Cardiac fibroblast (primary cell): ENCODE results near the gene TREML1.
A peak's percentile ranks its signal among the peaks of the same experiment; 100 is the strongest.

Source experiments
- DNase-seq, 2 donors: peaks; one replicate each; pipeline versions ENCODE4 v3.0.0 to v3.0.0-alpha.2; 2010; ENCODE audit warnings: low read depth in 2 of 2
- H3K4me3 ChIP-seq, 2 donors: replicated peaks in 1 of 2; 1 replicate in 1 of 2; 2 replicates in 1 of 2; pipeline ENCODE4 v1.5.1; 2011; ENCODE audit warnings: low read depth in 2 of 2, low read length in 2 of 2, mild to moderate bottlenecking in 2 of 2, moderate library complexity in 1 of 2
- TF ChIP-seq, protein P1 (sequence below): IDR thresholded peaks from one replicate; pipeline ENCODE4 v1.5.1; 2011; ENCODE audit warnings: low read depth, mild to moderate bottlenecking, low read length, inconsistent platforms

TREML1 gene, protein sequence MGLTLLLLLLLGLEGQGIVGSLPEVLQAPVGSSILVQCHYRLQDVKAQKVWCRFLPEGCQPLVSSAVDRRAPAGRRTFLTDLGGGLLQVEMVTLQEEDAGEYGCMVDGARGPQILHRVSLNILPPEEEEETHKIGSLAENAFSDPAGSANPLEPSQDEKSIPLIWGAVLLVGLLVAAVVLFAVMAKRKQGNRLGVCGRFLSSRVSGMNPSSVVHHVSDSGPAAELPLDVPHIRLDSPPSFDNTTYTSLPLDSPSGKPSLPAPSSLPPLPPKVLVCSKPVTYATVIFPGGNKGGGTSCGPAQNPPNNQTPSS

DNA sequence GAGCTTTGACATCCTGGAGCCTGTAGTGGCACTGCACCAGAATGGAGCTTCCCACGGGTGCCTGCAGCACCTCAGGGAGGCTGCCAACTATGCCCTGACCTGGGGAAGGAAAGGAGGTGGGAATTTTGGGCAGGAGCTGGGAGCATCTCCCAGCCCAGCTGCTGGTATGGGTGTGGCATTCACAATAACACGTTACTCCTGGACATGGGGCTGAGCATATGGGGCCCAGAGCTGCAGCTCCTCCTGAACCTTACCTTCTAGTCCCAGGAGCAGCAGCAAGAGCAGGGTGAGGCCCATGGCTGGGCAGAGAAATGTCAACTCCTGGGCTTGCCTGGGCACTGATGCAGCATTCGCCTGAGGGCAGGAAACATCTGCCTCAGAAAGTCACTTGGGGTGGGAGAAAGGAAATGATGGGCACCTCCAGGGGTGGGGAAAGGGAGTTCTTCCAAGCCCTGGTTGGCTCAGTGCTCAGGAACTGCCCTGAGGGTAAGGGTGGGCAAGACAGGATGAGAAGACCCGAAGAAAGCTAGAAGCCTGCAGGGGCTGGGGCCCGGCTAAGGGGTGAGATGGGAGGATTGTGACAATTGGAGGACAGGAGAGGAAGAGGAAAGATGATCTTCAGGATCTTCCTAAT lies at the start of gene TREML1:
Gene TREML1, minus strand, starts transcription at position 356 of the 634 bp plus-strand sequence. Its CDS starts 59 bp downstream, at position 297.
- no peak within 1 kb of the TSS for H3K4me3 ChIP-seq
- DNase-seq = no peak
- TF ChIP-seq, protein P1, sequence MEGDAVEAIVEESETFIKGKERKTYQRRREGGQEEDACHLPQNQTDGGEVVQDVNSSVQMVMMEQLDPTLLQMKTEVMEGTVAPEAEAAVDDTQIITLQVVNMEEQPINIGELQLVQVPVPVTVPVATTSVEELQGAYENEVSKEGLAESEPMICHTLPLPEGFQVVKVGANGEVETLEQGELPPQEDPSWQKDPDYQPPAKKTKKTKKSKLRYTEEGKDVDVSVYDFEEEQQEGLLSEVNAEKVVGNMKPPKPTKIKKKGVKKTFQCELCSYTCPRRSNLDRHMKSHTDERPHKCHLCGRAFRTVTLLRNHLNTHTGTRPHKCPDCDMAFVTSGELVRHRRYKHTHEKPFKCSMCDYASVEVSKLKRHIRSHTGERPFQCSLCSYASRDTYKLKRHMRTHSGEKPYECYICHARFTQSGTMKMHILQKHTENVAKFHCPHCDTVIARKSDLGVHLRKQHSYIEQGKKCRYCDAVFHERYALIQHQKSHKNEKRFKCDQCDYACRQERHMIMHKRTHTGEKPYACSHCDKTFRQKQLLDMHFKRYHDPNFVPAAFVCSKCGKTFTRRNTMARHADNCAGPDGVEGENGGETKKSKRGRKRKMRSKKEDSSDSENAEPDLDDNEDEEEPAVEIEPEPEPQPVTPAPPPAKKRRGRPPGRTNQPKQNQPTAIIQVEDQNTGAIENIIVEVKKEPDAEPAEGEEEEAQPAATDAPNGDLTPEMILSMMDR = no peak

DNA sequence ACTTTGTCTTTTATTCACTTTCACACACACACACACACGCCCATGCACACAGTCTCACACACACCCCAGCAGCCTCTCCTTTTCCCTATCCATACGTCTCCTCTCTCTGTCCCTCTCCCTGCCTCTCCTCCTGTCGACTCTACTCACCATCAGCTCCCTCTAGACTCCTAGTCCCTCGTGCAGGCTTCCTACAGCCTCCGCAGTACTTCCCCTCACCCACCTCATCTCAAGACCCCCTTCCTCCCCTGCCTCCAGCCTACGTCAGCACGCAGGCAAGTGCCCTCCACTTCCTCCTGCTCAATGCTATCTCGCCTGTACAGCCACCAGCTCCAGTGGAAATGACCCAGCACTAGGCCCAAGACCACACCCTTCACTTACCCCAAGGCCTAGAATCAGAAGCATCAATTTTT lies 47.6 kb upstream of the TREML1 start:
- no peak for DNase-seq
- TF ChIP-seq, protein P1 = no peak
- no peak overlapping the region for H3K4me3 ChIP-seq

DNA sequence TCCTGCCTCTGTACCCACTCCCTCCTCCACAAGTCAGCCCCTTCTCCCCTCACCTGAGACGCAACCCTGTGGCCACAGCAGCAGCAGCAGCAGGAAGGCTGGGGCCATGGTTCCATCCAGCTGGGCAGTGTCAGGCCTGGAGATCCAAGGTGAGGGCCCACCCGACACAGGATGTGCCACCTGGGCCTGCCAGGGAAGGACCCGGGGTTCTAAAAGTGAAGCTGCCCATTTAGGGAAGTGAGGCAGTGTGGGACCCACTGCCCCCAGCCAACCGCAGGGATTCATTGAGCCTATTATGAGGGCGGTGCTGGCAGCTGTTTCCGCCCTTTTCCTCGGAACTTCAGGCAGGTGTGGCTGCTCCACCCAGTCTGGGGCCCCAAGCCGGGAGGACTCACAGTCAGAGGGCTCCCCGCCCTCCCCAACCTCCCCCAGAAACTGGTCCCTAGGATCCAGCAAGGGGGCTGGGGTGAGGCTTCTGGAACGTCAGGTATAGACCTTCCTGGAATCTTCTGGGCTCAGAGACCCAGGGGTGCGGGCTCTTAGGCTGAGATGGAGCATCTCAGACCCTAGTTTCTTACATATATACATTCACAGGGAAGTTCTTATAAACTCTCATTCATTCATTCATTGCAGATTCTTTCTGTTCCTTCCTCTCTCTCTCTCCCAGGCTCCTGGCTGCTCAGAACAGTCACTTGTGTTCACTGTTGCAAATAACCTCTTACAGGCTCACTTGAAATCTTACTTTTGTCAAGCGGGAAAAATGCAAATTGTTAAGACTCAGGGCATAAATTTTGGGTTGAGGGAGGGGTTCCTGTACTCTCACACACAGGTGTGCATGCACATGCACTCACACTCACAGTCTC lies 47.0 kb upstream of the TREML1 start, which contains the start of gene TREML2:
Gene TREML2, minus strand, starts transcription at position 249 of the 863 bp plus-strand sequence. Its CDS starts 141 bp downstream, at position 108.
- H3K4me3 ChIP-seq = no peak within 1 kb of the TSS

DNA sequence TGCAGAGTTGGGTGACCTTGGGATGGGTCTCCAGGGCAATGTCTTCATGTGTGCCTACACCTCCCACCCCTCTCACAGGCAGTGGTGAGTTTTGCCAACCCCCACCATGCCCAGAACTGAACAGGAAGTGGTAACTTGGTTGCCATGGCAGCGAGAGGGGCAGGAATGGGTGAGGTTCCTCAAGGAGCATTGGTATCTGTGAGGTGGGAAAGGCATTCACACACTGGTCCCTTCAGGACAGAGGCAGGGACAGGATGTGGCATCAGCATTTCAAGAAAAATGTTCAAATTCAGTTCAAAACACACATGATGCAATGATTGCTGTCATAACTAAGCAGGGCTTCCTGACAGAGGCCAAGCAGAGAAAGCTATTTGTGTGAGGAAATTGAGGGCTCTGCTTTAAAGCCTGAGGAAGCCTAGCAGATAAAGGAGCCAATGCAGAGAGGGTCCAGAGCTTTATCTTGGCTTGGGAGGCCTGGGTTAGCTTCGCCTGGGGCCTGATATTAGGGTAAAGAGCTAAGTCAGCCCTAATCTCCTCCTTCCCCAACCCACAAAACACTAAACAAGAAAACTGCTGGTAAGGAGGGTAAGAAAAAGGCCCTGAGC lies 46.3 kb upstream of the TREML1 start:
- H3K4me3 ChIP-seq = no peak overlapping the region
- peak; percentile 34 to 46 for DNase-seq
- TF ChIP-seq, protein P1 = no peak

More for the DNA sequence above, 47.0 kb upstream of the TREML1 start, which contains the start of gene TREML2:
- TF ChIP-seq, protein P1 = no peak
- DNase-seq = no peak

DNA sequence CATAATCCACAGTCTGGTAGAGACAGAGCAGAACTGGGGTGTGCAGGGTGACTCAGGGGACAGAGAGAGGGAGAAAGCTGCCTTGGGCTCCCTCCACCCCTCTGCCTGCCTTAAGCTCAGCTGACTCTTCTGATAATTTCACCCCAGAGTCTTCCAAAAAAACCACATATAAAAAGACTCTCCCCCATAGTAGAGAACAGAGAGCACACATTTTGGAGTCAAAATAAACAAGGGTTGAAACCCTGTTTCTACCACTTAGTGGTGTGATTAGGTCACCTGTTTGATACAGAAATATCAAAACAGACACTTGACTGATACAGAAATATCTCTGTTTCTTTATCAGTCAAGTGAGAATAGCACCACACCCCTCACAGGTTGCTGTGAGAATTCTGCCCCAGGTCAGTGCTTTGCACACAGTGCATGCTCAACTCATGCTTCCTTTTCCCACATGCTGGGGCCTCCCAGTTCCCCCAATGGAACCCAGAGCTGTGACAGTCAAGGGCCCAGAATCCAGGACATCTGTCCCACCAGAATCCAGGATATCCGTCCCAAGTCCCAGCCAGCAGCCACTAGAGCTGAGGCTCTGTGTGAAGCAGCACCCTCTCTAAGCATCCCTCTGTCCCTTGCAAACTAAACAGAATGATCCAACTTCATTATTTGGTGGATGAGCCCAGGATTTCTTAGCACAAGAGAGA lies 45.6 kb upstream of the TREML1 start:
- TF ChIP-seq, protein P1 = no peak
- no peak for DNase-seq
- H3K4me3 ChIP-seq = no peak overlapping the region

DNA sequence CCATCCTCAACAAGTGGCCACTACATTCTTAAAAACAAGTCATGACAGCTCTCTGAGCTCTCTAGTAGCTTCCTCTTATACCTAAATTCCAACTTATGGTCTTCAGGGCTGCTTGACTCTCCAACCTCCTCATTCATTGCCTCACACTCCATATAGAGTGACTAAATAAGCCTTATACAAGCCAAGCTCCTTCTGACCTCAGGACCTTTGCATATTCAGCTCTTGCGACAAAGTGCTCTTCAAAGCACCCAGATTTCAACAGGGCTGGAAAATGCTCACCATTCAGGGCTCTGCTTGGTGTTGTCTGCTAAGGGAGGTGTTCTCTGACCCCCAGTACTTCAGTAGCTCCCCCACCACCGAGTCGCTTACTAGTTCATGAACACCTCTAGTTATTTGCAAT lies 43.1 kb upstream of the TREML1 start:
- TF ChIP-seq, protein P1 = no peak
- H3K4me3 ChIP-seq = no peak overlapping the region
- no peak for DNase-seq
